ENCODE data around the gene ITIH4.

The ITIH4 gene

DNA sequence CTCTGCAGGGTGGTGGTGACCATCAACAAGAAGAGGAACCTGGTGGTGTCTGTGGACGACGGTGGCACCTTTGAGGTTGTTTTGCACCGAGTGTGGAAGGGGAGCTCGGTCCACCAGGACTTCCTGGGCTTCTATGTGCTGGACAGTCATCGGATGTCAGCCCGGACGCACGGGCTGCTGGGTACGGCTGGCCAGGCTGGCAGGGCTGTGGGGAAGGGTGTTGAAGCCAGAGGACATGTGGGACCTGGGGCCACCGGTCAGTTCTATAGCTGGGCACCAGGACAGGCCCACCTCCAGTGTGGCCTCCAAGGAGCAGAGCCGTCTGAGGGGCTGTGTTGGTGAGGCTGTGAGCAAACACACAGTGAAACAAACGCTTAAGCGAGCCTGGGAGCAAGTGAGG, 39.7 kb downstream of the ITIH4 start:
- DNase-seq (ENCODE audit: insufficient read length, low spot score) = no peak
- FAIRE-seq = no peak
- no peak for TF ChIP-seq POLR2AphosphoS5 (IDR thresholded peaks at IDR 0.05; ENCODE audit: low read depth, low read length)
- TF ChIP-seq PAX5 (IDR thresholded peaks at IDR 0.05; ENCODE audit: insufficient read depth, low read length, severe bottlenecking) = no peak
- no peak for TF ChIP-seq POU2F2 (IDR thresholded peaks at IDR 0.05; ENCODE audit: low read depth, low read length)
- TF ChIP-seq POLR2A (IDR thresholded peaks at IDR 0.05; ENCODE audit: low read depth, low read length) = no peak
- no peak for TF ChIP-seq TAF1 (IDR thresholded peaks at IDR 0.05; ENCODE audit: low read depth, low read length)

DNA sequence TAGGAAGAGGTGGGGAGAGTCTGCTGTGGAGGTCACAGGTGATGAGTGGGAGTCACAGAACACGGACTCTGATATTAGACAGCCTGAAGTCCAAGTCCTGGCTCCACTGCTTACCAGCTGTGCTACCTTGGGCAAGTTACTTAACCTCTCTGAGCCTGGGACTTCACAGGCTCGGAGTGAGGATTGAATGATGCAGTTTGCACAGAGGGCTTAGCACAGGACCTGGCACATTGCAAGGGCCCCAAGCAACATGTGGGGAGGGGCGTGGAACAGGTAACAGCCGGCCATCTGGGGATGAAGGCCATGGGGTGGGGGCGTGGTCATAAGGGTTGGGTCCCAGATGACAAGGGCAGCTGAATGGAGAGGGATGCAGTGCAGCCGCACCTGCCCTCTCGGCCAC, 40.1 kb downstream of the ITIH4 start:
- DNase-seq (ENCODE audit: insufficient read length, low spot score) (no peak), FAIRE-seq (no peak)
- no peak for TF ChIP-seq SPI1 (IDR thresholded peaks at IDR 0.05; ENCODE audit: low read depth, low read length)
- no peak for TF ChIP-seq POU2F2 (IDR thresholded peaks at IDR 0.05; ENCODE audit: low read depth, low read length)
- TF ChIP-seq PAX5 (IDR thresholded peaks at IDR 0.05; ENCODE audit: insufficient read depth, low read length, severe bottlenecking) = no peak
- no peak for TF ChIP-seq TAF1 (IDR thresholded peaks at IDR 0.05; ENCODE audit: low read depth, low read length)
- TF ChIP-seq POLR2A (IDR thresholded peaks at IDR 0.05; ENCODE audit: low read depth, low read length) = no peak
- TF ChIP-seq POLR2AphosphoS5 (IDR thresholded peaks at IDR 0.05; ENCODE audit: low read depth, low read length) = no peak

DNA sequence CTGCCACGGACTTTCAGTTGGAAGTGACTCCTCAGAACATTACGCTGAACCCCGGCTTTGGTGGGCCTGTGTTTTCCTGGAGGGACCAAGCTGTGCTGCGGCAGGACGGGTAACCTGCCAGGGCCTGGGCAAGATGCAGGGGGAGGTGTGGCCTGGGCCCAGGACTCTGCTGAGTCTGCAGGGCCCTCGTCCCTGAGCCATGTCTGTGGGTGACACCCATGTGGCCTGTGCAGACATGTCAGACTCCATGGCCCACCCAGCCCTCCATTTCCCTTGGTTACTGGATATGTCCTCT, 40.8 kb downstream of the ITIH4 start:
- TF ChIP-seq POLR2AphosphoS5 (IDR thresholded peaks at IDR 0.05; ENCODE audit: low read depth, low read length) (no peak), PAX5 (IDR thresholded peaks at IDR 0.05; ENCODE audit: insufficient read depth, low read length, severe bottlenecking) (no peak), TAF1 (IDR thresholded peaks at IDR 0.05; ENCODE audit: low read depth, low read length) (no peak), POU2F2 (IDR thresholded peaks at IDR 0.05; ENCODE audit: low read depth, low read length) (no peak), SPI1 (IDR thresholded peaks at IDR 0.05; ENCODE audit: low read depth, low read length) (no peak), POLR2A (IDR thresholded peaks at IDR 0.05; ENCODE audit: low read depth, low read length) (no peak)
- FAIRE-seq (no peak), DNase-seq (ENCODE audit: insufficient read length, low spot score) (no peak)

DNA sequence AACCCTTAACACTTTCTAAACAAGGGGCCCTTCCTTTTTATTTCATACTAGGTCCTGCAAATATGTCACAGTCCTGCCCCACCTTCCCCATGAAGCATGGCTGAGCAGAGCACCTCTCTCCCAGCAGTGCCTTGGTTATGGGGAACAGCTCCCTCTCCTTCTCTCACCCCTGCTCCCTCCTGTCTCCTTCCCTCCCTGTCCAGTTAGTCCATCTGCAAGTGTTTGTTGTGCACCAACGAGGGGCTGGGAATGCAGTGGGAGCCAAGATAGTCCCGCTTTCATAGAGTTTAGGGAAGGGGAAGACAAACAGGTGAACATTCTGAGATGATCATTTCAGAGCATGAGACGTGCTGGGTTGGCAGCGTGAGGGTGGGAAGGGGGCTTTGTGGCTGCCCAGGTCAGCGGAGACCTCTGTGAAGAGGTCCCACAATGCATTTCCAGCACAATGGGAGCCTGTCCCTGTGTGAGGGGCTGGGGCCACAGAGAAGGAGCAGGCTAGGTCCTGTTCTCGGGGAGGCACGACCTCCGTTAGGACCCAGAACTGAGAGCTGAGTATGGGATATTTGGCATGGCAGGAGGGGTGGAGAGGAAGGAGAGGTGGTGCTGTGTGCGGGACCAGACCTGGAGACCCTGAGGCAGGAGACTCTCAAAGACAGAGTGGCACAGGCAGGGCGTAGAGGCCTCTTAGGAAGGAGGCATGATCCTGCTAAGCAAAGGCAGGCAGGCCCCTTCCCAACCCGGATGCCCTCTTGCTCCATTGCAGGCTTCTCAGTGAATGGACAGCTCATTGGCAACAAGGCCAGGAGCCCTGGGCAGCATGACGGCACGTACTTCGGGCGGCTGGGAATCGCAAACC, 41.4 kb downstream of the ITIH4 start:
- TF ChIP-seq POLR2A (IDR thresholded peaks at IDR 0.05; ENCODE audit: low read depth, low read length) (no peak), TAF1 (IDR thresholded peaks at IDR 0.05; ENCODE audit: low read depth, low read length) (no peak), POLR2AphosphoS5 (IDR thresholded peaks at IDR 0.05; ENCODE audit: low read depth, low read length) (no peak), SPI1 (IDR thresholded peaks at IDR 0.05; ENCODE audit: low read depth, low read length) (no peak), POU2F2 (IDR thresholded peaks at IDR 0.05; ENCODE audit: low read depth, low read length) (no peak), PAX5 (IDR thresholded peaks at IDR 0.05; ENCODE audit: insufficient read depth, low read length, severe bottlenecking) (no peak)
- DNase-seq (ENCODE audit: insufficient read length, low spot score) = no peak
- FAIRE-seq = no peak

DNA sequence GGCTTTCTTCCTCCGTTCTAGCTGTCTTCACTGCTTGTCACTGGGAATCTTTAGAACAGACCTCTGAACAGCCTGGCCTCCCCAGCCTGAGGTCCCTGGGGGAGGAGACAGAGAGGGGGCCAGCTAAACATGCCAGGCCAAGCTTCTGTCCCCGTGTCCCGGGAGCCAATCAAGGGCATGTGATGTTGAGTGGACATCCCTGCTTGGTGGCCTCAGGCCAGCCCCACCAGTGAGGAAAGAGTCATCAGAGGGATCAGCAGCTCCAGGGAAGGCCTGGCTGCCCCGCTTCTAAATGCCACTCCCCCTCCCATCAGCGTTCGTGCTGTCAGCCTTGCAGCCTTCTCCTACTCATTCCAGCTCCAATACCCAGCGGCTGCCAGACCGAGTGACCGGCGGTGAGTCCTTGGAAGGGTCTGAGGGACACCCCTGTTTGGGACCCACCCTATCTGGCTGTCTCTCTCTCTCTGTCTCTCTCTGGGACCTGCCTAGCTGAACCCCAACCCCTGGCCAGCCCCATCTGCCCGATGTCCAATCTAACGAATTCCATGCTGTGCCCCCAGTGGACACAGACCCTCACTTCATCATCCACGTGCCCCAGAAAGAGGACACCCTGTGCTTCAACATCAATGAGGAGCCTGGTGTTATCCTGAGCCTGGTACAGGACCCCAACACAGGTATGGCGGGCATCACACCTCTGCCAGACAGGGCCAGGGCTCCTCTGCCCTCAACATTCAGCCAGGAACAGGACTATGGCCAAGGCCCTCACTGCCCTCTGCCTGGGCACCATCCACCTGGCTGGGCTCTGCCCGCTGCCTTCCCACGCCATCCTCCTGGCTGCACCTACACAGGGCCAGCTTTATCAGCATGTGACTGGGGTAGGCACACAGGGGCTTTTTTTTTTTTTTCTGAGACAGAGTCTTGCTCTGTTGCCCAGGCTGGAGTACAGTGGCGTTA, 42.5 kb downstream of the ITIH4 start:
- no peak for TF ChIP-seq TAF1 (IDR thresholded peaks at IDR 0.05; ENCODE audit: low read depth, low read length)
- TF ChIP-seq PAX5 (IDR thresholded peaks at IDR 0.05; ENCODE audit: insufficient read depth, low read length, severe bottlenecking) = no peak
- no peak for TF ChIP-seq POU2F2 (IDR thresholded peaks at IDR 0.05; ENCODE audit: low read depth, low read length)
- TF ChIP-seq POLR2AphosphoS5 (IDR thresholded peaks at IDR 0.05; ENCODE audit: low read depth, low read length) = no peak
- no peak for TF ChIP-seq SPI1 (IDR thresholded peaks at IDR 0.05; ENCODE audit: low read depth, low read length)
- no peak for TF ChIP-seq POLR2A (IDR thresholded peaks at IDR 0.05; ENCODE audit: low read depth, low read length)
- no peak for FAIRE-seq
- no peak for DNase-seq (ENCODE audit: insufficient read length, low spot score)

DNA sequence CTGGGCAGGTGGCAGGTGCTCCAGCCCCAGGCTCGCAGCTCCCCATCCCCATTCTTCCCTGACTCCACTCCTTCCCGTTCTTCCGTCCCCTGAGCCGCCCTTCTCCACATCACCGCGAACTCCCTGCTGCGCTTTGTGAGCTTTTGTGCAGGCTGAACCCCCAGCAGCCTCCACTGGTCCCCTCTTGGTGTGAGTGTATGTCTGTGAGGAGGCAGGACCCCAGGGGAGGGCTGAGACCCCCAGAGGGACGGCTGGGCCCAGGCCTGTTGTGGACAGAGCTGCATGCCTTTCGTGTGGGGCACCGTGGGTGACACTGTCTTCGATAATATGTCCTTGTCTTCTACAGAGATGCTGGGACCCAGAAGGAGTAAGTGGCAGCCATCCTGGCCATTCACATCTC, 43.2 kb downstream of the ITIH4 start:
- FAIRE-seq (no peak), DNase-seq (ENCODE audit: insufficient read length, low spot score) (no peak)
- TF ChIP-seq SPI1 (IDR thresholded peaks at IDR 0.05; ENCODE audit: low read depth, low read length) (no peak), POLR2AphosphoS5 (IDR thresholded peaks at IDR 0.05; ENCODE audit: low read depth, low read length) (no peak), POLR2A (IDR thresholded peaks at IDR 0.05; ENCODE audit: low read depth, low read length) (no peak), TAF1 (IDR thresholded peaks at IDR 0.05; ENCODE audit: low read depth, low read length) (no peak), PAX5 (IDR thresholded peaks at IDR 0.05; ENCODE audit: insufficient read depth, low read length, severe bottlenecking) (no peak), POU2F2 (IDR thresholded peaks at IDR 0.05; ENCODE audit: low read depth, low read length) (no peak)

DNA sequence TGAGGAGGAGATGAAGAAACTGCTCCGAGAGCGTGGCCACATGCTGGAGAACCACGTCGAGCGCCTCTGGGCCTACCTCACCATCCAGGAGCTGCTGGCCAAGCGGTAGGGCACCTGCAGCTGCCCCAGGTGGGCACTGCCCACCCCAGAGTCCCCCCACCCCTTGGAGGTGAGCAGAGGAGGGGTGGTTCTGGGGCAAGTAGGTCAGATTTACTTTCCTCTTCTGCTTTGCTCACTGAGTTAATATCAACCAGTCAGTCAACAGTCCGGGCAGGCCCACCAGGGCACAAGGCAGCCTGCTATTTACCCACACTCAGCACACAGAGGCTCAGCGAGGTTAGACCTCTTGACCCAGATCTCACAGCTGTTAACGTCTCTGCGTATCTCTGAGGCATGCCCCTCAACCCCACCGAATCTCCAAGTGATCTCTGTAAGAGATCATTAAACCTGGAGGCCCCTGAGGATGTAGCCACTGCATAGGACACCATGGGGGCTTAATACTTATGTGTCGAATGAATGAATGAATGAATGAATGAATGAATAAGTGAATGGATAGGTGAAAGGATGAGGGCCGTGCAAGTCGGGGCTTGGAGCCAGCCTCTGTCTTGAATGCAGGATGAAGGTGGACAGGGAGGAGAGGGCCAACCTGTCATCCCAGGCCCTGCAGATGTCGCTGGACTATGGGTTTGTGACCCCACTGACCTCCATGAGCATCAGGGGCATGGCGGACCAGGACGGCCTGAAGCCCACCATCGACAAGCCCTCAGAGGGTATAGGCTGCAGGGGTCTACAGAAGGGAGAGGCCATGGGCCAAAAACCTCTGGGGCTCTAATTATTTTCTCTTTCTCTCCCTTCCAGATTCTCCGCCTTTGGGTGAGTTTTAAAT, 43.9 kb downstream of the ITIH4 start:
- TF ChIP-seq POLR2A (IDR thresholded peaks at IDR 0.05; ENCODE audit: low read depth, low read length) (no peak), SPI1 (IDR thresholded peaks at IDR 0.05; ENCODE audit: low read depth, low read length) (no peak), TAF1 (IDR thresholded peaks at IDR 0.05; ENCODE audit: low read depth, low read length) (no peak), PAX5 (IDR thresholded peaks at IDR 0.05; ENCODE audit: insufficient read depth, low read length, severe bottlenecking) (no peak), POU2F2 (IDR thresholded peaks at IDR 0.05; ENCODE audit: low read depth, low read length) (no peak), POLR2AphosphoS5 (IDR thresholded peaks at IDR 0.05; ENCODE audit: low read depth, low read length) (no peak)
- no peak for FAIRE-seq
- DNase-seq (ENCODE audit: insufficient read length, low spot score) = no peak

DNA sequence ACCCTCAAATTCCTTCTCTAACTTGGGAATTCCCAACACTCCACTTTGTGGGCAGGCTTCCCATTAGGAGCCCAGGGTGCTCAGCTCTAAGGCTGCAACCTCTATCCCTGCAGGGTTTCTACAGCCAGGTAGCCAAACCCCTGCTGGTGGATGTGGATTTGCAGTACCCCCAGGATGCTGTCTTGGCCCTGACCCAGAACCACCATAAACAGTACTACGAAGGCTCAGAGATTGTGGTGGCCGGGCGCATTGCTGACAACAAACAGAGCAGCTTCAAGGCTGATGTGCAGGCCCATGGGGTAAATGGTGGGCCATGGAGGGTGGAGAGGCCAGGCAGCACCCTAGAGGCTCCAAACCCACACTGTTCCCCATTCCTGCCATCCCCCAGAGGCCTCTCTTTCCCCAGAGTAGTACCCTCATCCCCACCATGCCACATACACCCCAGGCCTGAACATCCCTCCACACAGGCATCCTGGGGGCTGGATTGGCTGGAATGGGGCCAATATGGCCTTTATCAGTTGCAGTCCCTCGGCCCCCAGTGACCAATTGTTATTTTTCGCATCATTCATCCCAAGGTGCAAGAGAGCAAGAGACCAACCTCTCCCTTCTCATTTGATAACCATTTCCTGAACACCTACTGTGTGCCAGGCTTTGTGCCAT, 45.4 kb downstream of the ITIH4 start:
- no peak for DNase-seq (ENCODE audit: insufficient read length, low spot score)
- no peak for FAIRE-seq
- TF ChIP-seq POLR2A (IDR thresholded peaks at IDR 0.05; ENCODE audit: low read depth, low read length) (no peak), SPI1 (IDR thresholded peaks at IDR 0.05; ENCODE audit: low read depth, low read length) (no peak), PAX5 (IDR thresholded peaks at IDR 0.05; ENCODE audit: insufficient read depth, low read length, severe bottlenecking) (no peak), TAF1 (IDR thresholded peaks at IDR 0.05; ENCODE audit: low read depth, low read length) (no peak), POLR2AphosphoS5 (IDR thresholded peaks at IDR 0.05; ENCODE audit: low read depth, low read length) (no peak), POU2F2 (IDR thresholded peaks at IDR 0.05; ENCODE audit: low read depth, low read length) (no peak)
